Transverse colon (tissue), 4 donors: Measurements from ENCODE around the gene ZFAND5. TPM values are rescaled to one million over a fixed set of nuclear protein-coding genes. Genes with fewer than 3 reads are reported as not detected.

Experiments
- DNase-seq: peaks from one replicate; pipeline ENCODE4 v3.0.0-alpha.2; 2019
- H3K27ac ChIP-seq, 4 donors: fragments of 200-600 bp; sonication (generic); 2 replicates each; pipeline ENCODE4 v1.5.1; 2016 to 2018; ENCODE audit warnings: inconsistent platforms in 4 of 4
- H3K27me3 ChIP-seq: fragments of 200-600 bp; sonication (generic); 2 replicates; pipeline ENCODE4 v1.5.1; 2017; ENCODE audit warnings: inconsistent platforms
- H3K36me3 ChIP-seq, 4 donors: fragments of 200-600 bp; sonication (generic); 2 replicates each; pipeline ENCODE4 v1.5.1; 2017 to 2019; ENCODE audit warnings: inconsistent platforms in 4 of 4
- H3K4me1 ChIP-seq, 4 donors: fragments of 200-600 bp; sonication (generic); 2 replicates each; pipeline ENCODE4 v1.5.1; 2017 to 2020; ENCODE audit warnings: inconsistent platforms in 4 of 4
- H3K4me3 ChIP-seq, 4 donors: fragments of 200-600 bp; sonication (generic); 1 replicate in 1 of 4; 2 replicates in 3 of 4; pipeline versions ENCODE4 v1.5.1 to v1.6.1; 2017 to 2019; ENCODE audit warnings: inconsistent platforms in 4 of 4
- H3K9me3 ChIP-seq, 2 donors: fragments of 200-600 bp; sonication (generic); 2 replicates each; pipeline ENCODE4 v1.5.1; 2017 to 2019; ENCODE audit warnings: inconsistent platforms in 2 of 2
- CTCF ChIP-seq, 5 experiments: fragments of 200-600 bp in 3 of 5; fragments of 450-650 bp in 2 of 5; sonication (generic) in 3 of 5; IDR thresholded peaks; 1 replicate in 2 of 5; 2 replicates in 3 of 5; pipeline ENCODE4 v1.5.1; 2016 to 2017; ENCODE audit warnings: antibody characterized with exemption in 5 of 5, inconsistent platforms in 3 of 5, mild to moderate bottlenecking in 2 of 5, moderate library complexity in 1 of 5
- EP300 ChIP-seq: sonication (generic); formaldehyde crosslinking; IDR thresholded peaks from one replicate; pipeline ENCODE4 v1.6.1; 2017; ENCODE audit warnings: antibody characterized with exemption, low read depth
- POLR2A ChIP-seq: fragments of 450-650 bp; IDR thresholded peaks from one replicate; pipeline ENCODE4 v1.6.1; 2016; ENCODE audit warnings: antibody characterized with exemption, mild to moderate bottlenecking, moderate library complexity
- POLR2AphosphoS5 ChIP-seq, 3 donors: sonication (generic); formaldehyde crosslinking; IDR thresholded peaks; one replicate each; pipeline ENCODE4 v1.6.1; 2016; ENCODE audit warnings: antibody characterized with exemption in 3 of 3
- WGBS, 2 donors: methylation state at CpG; one replicate each; pipeline ENCODE4 v1.1.5; 2018; ENCODE audit warnings: low coverage in 1 of 2; 5-methylcytosine and 5-hydroxymethylcytosine counted together
- in situ Hi-C, 4 donors: fragments of 200-750 bp; cut with MboI; loops; one replicate each; pipeline versions ENCODE4 v1.15.0 to v1.15.1; 2017; ENCODE audit warnings: low sequenced_read_pairs in 3 of 4, low pct_ligation_motif_present in 1 of 4, low pct_unique_long_range_greater_than_20kb in 1 of 4
- intact Hi-C: fragments of 100-400 bp; cut with DNase I; formaldehyde crosslinking; loops from one replicate; pipeline ENCODE4 v1.15.1; 2023; ENCODE audit warnings: low total_unique reads
- total RNA-seq, 4 donors: library from RNA; depleted of rRNA; stranded (reverse); fragments of >200 nt; gene quantifications; one replicate each; pipeline ENCODE4 v1.1.0, GENCODE V29; 2016

Gene ZFAND5
- total RNA-seq, 4 donors from 2014 or later: 49.0 to 190 (median 98.2) TPM

DNA sequence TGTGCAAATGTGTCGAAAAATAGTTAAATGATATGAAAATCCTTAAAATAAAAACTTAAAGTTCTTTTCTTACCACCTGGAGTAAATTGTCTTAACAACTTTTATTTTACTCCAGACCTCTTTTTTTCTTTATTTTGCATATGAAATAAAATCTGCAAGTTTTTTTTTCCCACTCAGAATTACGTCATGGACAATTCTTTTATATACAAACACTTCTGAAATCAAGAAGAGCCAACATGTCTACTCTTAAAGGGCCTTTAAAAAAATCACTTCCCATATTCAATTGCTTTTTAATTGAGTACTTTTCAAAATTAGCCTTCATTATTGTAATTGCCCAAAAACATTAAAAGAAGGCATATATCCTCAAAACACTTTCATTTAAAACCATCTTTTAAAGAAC, 37.7 kb upstream of the ZFAND5 start:
- 63 to 83% methylated on average over 2 of the region's 2 CpGs for WGBS, 2 donors

DNA sequence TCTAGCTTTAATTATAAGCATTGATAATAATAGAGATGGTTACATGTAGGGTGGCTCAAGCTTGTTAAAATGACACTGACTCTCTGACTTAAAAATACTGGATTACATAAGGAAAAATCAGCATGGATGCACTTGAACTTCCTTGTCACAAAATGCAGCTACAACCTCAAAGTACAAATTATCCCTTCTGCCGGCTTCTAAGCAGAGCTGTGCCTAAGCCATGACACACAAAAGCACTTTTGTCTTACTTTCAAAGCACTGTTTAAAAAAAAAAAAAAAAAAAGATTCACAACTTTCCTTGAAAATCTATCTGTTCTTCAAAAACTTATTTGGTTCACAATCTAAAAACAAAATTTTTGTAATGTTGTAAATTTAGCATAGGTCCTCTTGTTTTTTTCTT, 36.4 kb upstream of the ZFAND5 start:
- intact Hi-C loops (no loop called here), in situ Hi-C loops (loop anchor here in 1 of 4 donors (10.0 kb wide), 1 partner anchor 63 kb away; no protein-coding TSS in a partner anchor)
- no peak overlapping the region for H3K27ac ChIP-seq
- no peaks in the 10 kb centered on the region for H3K36me3 ChIP-seq
- no peak overlapping the region for H3K4me3 ChIP-seq
- H3K27me3 ChIP-seq: no peaks in the 10 kb centered on the region
- WGBS, 2 donors: 67 to 70% methylated on average over 1 of the region's 1 CpG
- peaks cover 2 to 10% (median 2%) of the 10 kb centered on the region in 4 donors for H3K4me1 ChIP-seq
- DNase-seq: no peak
- TF ChIP-seq POLR2A: no peak
- no peak for TF ChIP-seq EP300
- TF ChIP-seq CTCF (IDR thresholded peaks at IDR 0.05): no peak
- TF ChIP-seq POLR2AphosphoS5 (IDR thresholded peaks at IDR 0.05): no peak
- no peaks in the 10 kb centered on the region for H3K9me3 ChIP-seq

More for the DNA sequence above, 37.7 kb upstream of the ZFAND5 start:
- Histone ChIP-seq H3K4me1 (no peaks in the 10 kb centered on the region), H3K36me3 (no peaks in the 10 kb centered on the region), H3K27ac (no peak overlapping the region), H3K9me3 (no peaks in the 10 kb centered on the region), H3K4me3 (no peak overlapping the region), H3K27me3 (no peaks in the 10 kb centered on the region)
- TF ChIP-seq POLR2AphosphoS5 (IDR thresholded peaks at IDR 0.05): no peak
- TF ChIP-seq CTCF (IDR thresholded peaks at IDR 0.05): no peak
- TF ChIP-seq POLR2A: no peak
- TF ChIP-seq EP300: no peak
- intact Hi-C loops: no loop called here
- in situ Hi-C loops: loop anchor here in 1 of 4 donors (10.0 kb wide), 1 partner anchor 62 kb away; no protein-coding TSS in a partner anchor
- no peak for DNase-seq

GRCh38 chr9:72400866-72401265, 35.9 kb upstream of the ZFAND5 start:
- no peak overlapping the region for H3K27ac ChIP-seq
- in situ Hi-C loops: loop anchor here in 1 of 4 donors (10.0 kb wide), 1 partner anchor 64 kb away; no protein-coding TSS in a partner anchor
- TF ChIP-seq POLR2A: no peak
- TF ChIP-seq POLR2AphosphoS5 (IDR thresholded peaks at IDR 0.05): no peak
- no peak for TF ChIP-seq CTCF (IDR thresholded peaks at IDR 0.05)
- no peak for TF ChIP-seq EP300
- H3K9me3 ChIP-seq: no peaks in the 10 kb centered on the region
- intact Hi-C loops: no loop called here
- H3K36me3 ChIP-seq: no peaks in the 10 kb centered on the region
- H3K4me3 ChIP-seq: no peak overlapping the region
- WGBS, 2 donors: 68 to 100% methylated on average over 1 to 2 of the region's 2 CpGs
- H3K27me3 ChIP-seq: no peaks in the 10 kb centered on the region
- no peak for DNase-seq
- H3K4me1 ChIP-seq: peaks cover 4 to 16% (median 7%) of the 10 kb centered on the region in 4 donors

DNA sequence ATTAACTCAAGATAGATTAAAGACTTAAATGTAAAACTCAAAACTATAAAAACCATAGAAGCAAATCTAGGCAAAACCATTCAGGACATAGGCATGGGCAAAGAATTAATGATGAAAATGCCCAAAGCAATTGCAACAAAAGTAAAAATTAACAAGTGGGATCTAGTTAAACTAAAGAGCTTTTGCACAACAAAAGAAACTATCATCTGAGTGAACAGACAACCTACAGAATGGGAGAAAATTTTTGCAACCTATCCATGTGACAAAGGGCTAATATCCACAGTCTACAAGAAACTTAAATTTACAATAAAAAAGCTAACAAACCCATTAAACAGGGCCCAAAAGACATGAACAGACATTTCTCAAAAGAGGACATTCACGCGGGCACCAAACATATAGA, 34.4 kb upstream of the ZFAND5 start:
- no peak for TF ChIP-seq EP300
- TF ChIP-seq CTCF (IDR thresholded peaks at IDR 0.05): no peak
- no peaks in the 10 kb centered on the region for H3K27me3 ChIP-seq
- WGBS, 2 donors: 93 to 95% methylated on average over 2 of the region's 2 CpGs
- DNase-seq: no peak
- in situ Hi-C loops (no loop called here), intact Hi-C loops (loop anchor here (10.0 kb wide), 1 partner anchor 195 kb away; no protein-coding TSS in a partner anchor)
- no peak overlapping the region for H3K27ac ChIP-seq
- H3K4me3 ChIP-seq: no peak overlapping the region
- H3K4me1 ChIP-seq: peaks cover 4 to 17% (median 7%) of the 10 kb centered on the region in 4 donors
- no peaks in the 10 kb centered on the region for H3K9me3 ChIP-seq
- H3K36me3 ChIP-seq: no peaks in the 10 kb centered on the region
